Keratinocyte (primary cell): ENCODE measurements around the gene PROM1.

ENCODE experiments used
- EZH2 ChIP-seq: IDR thresholded peaks from one replicate; pipeline ENCODE4 v1.6.1; 2012; ENCODE audit warnings: inconsistent platforms, mild to moderate bottlenecking, low read length, moderate library complexity
- TF ChIP-seq, protein P1 (sequence below), 3 experiments: IDR thresholded peaks in 1 of 3; conservative IDR thresholded peaks in 1 of 3; optimal IDR thresholded peaks in 1 of 3; 2 replicates in 2 of 3; 3 replicates in 1 of 3; pipeline versions ENCODE3 to v1.5.1; 2011; ENCODE audit warnings: low read length in 3 of 3, mild to moderate bottlenecking in 3 of 3, moderate library complexity in 2 of 3, control low read depth in 1 of 3, inconsistent platforms in 1 of 3; ENCODE audit not compliant: insufficient read depth in 2 of 3; ENCODE audit errors: extremely low read depth in 1 of 3

DNA sequence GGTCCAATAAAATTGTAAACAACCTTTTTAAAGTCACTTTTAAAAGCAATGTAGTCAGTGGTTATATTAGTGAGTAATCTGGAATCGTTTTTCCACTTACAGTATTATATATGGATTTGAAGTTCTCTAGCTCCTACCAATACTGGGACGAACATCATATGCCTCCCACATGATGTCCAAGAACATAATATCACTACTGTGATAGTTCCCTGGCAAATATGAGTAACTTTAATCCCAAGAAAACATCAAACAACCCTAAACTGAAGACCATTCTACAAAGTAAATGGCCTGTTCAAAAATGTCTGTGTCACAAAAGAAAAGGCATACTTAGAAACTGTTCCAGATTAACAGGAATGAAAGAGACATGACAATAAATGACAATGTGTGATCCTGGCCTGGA lies 67.3 kb downstream of the PROM1 start:
- TF ChIP-seq, protein P1, sequence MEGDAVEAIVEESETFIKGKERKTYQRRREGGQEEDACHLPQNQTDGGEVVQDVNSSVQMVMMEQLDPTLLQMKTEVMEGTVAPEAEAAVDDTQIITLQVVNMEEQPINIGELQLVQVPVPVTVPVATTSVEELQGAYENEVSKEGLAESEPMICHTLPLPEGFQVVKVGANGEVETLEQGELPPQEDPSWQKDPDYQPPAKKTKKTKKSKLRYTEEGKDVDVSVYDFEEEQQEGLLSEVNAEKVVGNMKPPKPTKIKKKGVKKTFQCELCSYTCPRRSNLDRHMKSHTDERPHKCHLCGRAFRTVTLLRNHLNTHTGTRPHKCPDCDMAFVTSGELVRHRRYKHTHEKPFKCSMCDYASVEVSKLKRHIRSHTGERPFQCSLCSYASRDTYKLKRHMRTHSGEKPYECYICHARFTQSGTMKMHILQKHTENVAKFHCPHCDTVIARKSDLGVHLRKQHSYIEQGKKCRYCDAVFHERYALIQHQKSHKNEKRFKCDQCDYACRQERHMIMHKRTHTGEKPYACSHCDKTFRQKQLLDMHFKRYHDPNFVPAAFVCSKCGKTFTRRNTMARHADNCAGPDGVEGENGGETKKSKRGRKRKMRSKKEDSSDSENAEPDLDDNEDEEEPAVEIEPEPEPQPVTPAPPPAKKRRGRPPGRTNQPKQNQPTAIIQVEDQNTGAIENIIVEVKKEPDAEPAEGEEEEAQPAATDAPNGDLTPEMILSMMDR (optimal IDR thresholded peaks at IDR 0.05 in 1 of 3, IDR thresholded peaks at IDR 0.05 in 1 of 3, conservative IDR thresholded peaks at IDR 0.05 in 1 of 3; ENCODE audit: extremely low read depth in 1 of 3, insufficient read depth in 2 of 3, low read length in 3 of 3) = no peak
- TF ChIP-seq EZH2 = no peak
